Fibroblast of the aortic adventitia (primary cell): ENCODE data around the gene EIF4EBP2. TPM values are rescaled to one million over a fixed set of nuclear protein-coding genes. Genes with fewer than 3 reads are reported as not detected.

Experiments used
- DNase-seq: peaks from one replicate; pipeline ENCODE4 v3.0.0-alpha.2; 2010; ENCODE audit warnings: low read depth
- H3K4me3 ChIP-seq: 2 replicates; pipeline ENCODE4 v1.5.1; 2011; ENCODE audit warnings: low read depth, mild to moderate bottlenecking, control low read depth, low read length, moderate library complexity
- total RNA-seq: library from RNA; depleted of rRNA; stranded (reverse); fragments of >200 nt; gene quantifications from 2 replicates; pipeline ENCODE4 v1.2.3, GENCODE V29; 2012; ENCODE audit warnings: low replicate concordance
- TF ChIP-seq, protein P1 (sequence below): IDR thresholded peaks from 2 replicates; pipeline ENCODE4 v1.5.1; 2011; ENCODE audit warnings: mild to moderate bottlenecking, low read length, control low read depth, inconsistent platforms; ENCODE audit not compliant: insufficient read depth

The EIF4EBP2 gene
- total RNA-seq, 1 donor, result 54.2 TPM

DNA sequence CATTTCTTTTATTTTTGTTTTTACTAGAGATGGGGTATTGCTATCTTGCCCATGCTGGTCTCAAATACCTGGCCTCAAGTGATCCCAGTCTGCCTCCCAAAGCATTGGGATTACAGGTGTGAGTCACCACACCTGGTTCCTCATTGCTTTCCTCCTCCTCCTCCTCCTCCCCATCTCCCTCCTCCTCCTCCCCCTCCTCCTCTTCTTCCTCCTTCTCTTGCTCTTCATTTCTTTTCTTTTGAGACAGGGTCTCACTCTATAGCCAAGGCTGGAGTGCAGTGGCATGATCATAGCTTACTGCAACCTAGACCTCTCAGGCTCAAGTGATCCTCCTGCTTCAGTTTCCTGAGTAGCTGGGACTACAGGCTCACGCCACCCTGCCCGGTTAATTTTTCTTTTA, 43.7 kb upstream of the EIF4EBP2 start:
- TF ChIP-seq, protein P1, sequence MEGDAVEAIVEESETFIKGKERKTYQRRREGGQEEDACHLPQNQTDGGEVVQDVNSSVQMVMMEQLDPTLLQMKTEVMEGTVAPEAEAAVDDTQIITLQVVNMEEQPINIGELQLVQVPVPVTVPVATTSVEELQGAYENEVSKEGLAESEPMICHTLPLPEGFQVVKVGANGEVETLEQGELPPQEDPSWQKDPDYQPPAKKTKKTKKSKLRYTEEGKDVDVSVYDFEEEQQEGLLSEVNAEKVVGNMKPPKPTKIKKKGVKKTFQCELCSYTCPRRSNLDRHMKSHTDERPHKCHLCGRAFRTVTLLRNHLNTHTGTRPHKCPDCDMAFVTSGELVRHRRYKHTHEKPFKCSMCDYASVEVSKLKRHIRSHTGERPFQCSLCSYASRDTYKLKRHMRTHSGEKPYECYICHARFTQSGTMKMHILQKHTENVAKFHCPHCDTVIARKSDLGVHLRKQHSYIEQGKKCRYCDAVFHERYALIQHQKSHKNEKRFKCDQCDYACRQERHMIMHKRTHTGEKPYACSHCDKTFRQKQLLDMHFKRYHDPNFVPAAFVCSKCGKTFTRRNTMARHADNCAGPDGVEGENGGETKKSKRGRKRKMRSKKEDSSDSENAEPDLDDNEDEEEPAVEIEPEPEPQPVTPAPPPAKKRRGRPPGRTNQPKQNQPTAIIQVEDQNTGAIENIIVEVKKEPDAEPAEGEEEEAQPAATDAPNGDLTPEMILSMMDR, result no peak
- DNase-seq, result no peak
- H3K4me3 ChIP-seq, result no peak overlapping the region

DNA sequence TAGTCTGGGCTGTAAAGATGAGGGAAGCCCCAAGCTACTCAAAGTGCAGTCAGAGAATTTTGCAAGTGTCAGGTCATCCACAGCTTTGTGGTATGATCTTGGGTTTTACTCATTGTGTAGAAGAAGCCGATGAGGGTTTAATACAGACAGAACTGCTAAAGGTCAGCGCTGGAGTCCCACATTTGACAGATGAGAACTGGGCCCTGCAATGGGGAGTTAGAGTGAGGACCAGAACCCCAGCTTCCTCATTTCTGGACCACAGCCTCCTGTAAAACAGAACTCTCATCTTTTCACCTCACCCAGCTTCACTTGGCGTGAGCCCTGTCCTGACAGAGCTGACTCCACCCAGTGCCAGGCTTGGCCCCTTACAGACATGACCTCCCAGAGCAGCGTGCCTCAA, 41.6 kb upstream of the EIF4EBP2 start:
- H3K4me3 ChIP-seq, result no peak overlapping the region
- DNase-seq, result no peak
- TF ChIP-seq, protein P1, result no peak

DNA sequence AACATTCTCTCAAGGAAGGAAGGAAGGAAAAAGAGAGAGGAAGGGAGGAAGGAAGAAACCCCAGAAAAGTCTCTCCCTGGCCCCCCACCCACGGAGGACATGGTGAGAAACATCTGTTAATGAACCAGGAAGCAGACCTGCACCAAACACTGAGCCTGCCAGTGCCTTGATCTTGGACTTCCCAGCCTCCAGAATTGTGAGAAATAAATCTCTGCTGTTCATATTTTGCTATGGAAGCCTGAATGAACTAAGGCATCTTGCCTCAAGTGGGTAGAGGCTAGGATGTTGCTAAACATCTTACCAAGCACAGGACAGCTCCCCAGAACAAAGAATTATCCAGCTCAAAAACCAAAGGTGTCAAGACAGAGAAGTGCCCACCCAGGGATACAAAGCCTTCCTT, 40.7 kb upstream of the EIF4EBP2 start:
- no peak overlapping the region for H3K4me3 ChIP-seq
- no peak for DNase-seq
- TF ChIP-seq, protein P1, result no peak

DNA sequence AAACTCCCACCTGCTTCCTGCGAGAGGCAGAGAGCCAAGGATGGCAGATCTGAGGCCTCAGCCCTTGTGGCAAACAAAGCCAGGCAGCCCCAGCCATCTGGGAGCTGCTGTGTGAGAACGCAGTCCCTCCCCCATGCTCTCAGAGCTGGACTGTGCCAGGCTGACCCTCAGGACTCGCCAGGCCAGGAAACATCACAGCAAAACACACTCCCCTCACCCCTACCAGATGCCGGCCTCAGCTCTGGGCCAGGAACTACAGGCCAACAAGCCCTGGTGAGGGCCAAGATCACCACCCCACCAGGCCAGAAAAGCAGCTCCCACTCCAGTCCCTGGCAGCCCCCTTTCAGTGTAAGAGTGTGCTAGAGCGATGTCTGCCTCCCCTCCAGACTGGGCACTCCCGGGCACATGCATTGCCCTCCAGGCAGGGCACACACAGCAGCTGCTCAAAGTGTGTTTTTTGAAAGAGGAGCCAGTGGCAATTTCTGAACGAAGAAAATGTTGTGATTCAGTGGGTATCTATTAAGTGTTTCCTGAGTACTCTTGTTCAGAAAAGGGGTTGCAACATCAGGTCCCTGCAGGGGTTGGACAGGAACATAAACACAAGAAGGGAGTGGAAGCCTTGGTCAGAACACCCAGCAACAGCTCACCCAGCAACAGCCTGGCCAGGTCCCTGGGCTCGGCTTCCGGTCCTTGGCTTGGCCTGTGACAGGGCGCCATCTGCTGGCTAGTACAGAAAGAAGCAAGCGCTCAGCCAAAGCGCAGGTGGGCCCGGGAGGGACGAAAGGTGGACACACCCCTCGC, 39.8 kb upstream of the EIF4EBP2 start:
- peak; percentile 99 for DNase-seq
- peak overlapping the region; percentile 34 for H3K4me3 ChIP-seq
- TF ChIP-seq, protein P1, result peak; percentile 87

DNA sequence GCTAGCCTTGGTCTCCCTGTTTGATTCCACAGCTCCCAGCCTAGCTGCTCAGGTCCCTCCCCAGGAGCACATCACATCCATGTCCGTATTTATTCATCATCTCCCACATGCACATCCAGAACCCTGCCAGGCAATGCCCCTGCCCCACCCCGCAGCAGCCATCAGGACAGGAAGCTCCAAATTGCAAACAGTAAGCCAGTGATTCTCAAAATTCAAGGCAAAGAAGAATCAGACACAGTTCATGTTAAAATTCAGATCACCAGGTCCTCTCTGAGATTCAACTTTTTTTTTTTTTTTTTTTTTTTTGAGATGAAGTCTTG, 39.2 kb upstream of the EIF4EBP2 start:
- peak overlapping the region; percentile 15 for H3K4me3 ChIP-seq
- DNase-seq, result no peak
- TF ChIP-seq, protein P1, result no peak

DNA sequence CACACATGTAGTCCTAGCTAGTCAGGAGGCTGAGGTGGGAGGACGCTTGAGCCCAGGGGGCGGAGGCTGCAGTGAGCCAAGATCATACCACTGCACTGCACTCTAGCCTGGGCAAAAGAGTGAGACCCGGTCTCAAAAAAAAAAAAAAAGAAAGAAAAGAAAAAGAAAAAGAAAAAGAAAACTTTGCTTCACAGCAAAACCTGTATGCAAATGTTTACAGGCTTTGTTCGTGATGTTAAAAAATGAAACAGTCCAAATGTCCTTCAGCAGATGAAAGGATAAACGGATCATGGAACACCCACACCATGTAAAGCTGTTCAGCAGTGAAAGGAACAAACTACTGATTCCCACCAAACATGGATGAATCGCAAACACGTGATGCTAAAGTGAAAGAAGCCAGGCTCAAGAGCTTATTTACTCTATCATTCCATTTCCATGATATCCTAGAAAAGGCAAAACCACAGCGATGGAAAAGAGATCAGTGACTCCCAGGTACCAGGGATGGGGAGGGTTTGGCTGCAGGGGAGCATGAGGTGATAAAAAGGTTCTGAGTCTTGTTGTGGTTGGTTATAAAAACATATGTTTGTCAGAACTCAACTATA, 36.6 kb upstream of the EIF4EBP2 start:
- TF ChIP-seq, protein P1, result no peak
- DNase-seq, result peak; percentile 76
- H3K4me3 ChIP-seq, result no peak overlapping the region
